Panc1 (cell line): Measurements from ENCODE around the gene SIRPB1. TPM values are rescaled to one million over a fixed set of nuclear protein-coding genes. Genes with fewer than 3 reads are reported as not detected.

Experiments used
- ATAC-seq: fragments of 200-7000 bp; cut with Tn5 transposase; 2 replicates; pipeline ENCODE4 v1.9.1; 2020; ENCODE audit warnings: mild to moderate bottlenecking, moderate library complexity
- BruUV-seq: library from RNA; stranded (reverse); fragments of 400-500 nt; replicated peaks from 2 replicates; lab custom pipeline; 2021; lab: Mats Ljungman, UMichigan
- CTCF ChIA-PET: fragments of 300-600 bp; sonication (Branson Sonifier 250); formaldehyde crosslinking; loops from one replicate; lab custom pipeline; 2022; ENCODE audit warnings: antibody characterized with exemption; lab: Charles Lee
- POLR2A ChIA-PET: fragments of 300-600 bp; sonication (Branson Sonifier 250); formaldehyde crosslinking; loops from one replicate; lab custom pipeline; 2022; ENCODE audit warnings: antibody characterized with exemption; lab: Charles Lee
- DNase-seq: peaks from one replicate; pipeline ENCODE4 v3.0.0-alpha.2; 2010; ENCODE audit warnings: low read depth, low spot score
- H3K27ac ChIP-seq: 2 replicates; pipeline ENCODE4 v1.5.1; 2011; ENCODE audit warnings: mild to moderate bottlenecking, low read length, inconsistent platforms
- H3K27me3 ChIP-seq: fragments of 200-500 bp; sonication (Bioruptor generic); 2 replicates; pipeline ENCODE4 v1.6.0; 2014; ENCODE audit warnings: low read length, inconsistent platforms; ENCODE audit not compliant: control insufficient read depth, insufficient read depth
- H3K36me3 ChIP-seq: fragments of 200-500 bp; sonication (Bioruptor generic); 2 replicates; pipeline ENCODE4 v1.5.1; 2014; ENCODE audit warnings: inconsistent platforms, mild to moderate bottlenecking, low read length, moderate library complexity; ENCODE audit not compliant: control insufficient read depth, insufficient read depth
- H3K4me1 ChIP-seq: 2 replicates; pipeline ENCODE4 v1.5.1; 2011; ENCODE audit warnings: inconsistent platforms, mild to moderate bottlenecking, low read length, moderate library complexity; ENCODE audit not compliant: control insufficient read depth, insufficient read depth
- H3K4me3 ChIP-seq, 2 experiments: 2 replicates each; pipeline ENCODE4 v1.5.1; 2011 to 2012; ENCODE audit warnings: low read depth in 2 of 2, low read length in 2 of 2, mild to moderate bottlenecking in 2 of 2, inconsistent platforms in 1 of 2, moderate library complexity in 1 of 2
- H3K9me3 ChIP-seq: fragments of 200-500 bp; sonication (Bioruptor generic); 2 replicates; pipeline ENCODE4 v1.5.1; 2014; ENCODE audit warnings: low read depth, mild to moderate bottlenecking, inconsistent platforms, low read length, moderate library complexity; ENCODE audit not compliant: control insufficient read depth, insufficient read depth
- CTCF ChIP-seq: fragments of 450-650 bp; IDR thresholded peaks from 2 replicates; pipeline ENCODE4 v1.5.1; 2017; ENCODE audit warnings: mild to moderate bottlenecking
- POLR2AphosphoS5 ChIP-seq: IDR thresholded peaks from 2 replicates; pipeline ENCODE4 v1.6.1; 2012; ENCODE audit warnings: mild to moderate bottlenecking, low read depth, low read length, moderate library complexity
- REST ChIP-seq, 2 experiments: IDR thresholded peaks; 2 replicates each; pipeline ENCODE4 v1.6.1; 2011 to 2012; ENCODE audit warnings: low read depth in 2 of 2, control low read depth in 1 of 2, low read length in 1 of 2, mild to moderate bottlenecking in 1 of 2, moderate library complexity in 1 of 2; ENCODE audit not compliant: insufficient read depth in 1 of 2
- SIN3A ChIP-seq: IDR thresholded peaks from 2 replicates; pipeline ENCODE4 v1.6.1; 2012; ENCODE audit warnings: low read depth, mild to moderate bottlenecking, low read length, moderate library complexity, borderline replicate concordance; ENCODE audit not compliant: insufficient read depth
- TCF7L2 ChIP-seq: IDR thresholded peaks from 2 replicates; pipeline ENCODE4 v1.6.1; 2011; ENCODE audit warnings: mild to moderate bottlenecking, low read depth, low read length, inconsistent platforms
- in situ Hi-C: cut with HindIII; loops from 2 replicates; pipeline ENCODE4 v1.10.0; 2016; ENCODE audit warnings: low sequenced_read_pairs, low pct_unique_long_range_greater_than_20kb
- intact Hi-C: fragments of 100-400 bp; cut with micrococcal nuclease; formaldehyde crosslinking; loops from one replicate; pipeline ENCODE4 v1.10.0; 2022; ENCODE audit not compliant: unreplicated experiment
- total RNA-seq: library from RNA; stranded (reverse); gene quantifications from one replicate; pipeline ENCODE4 v1.2.1, GENCODE V29; 2021; ENCODE audit not compliant: unreplicated experiment

The SIRPB1 gene
- total RNA-seq, 1 experiment from 2014 or later: 0.72 TPM

- no peaks in the 10 kb centered on the region for H3K27me3 ChIP-seq
- H3K4me1 ChIP-seq: no peaks in the 10 kb centered on the region; the same call in 1 of the 2 replicates
- TF ChIP-seq CTCF (no peak), POLR2AphosphoS5 (no peak), SIN3A (no peak)
- ATAC-seq: no peak; the same call in 1 of the 2 replicates
- no TSS peak for BruUV-seq
- H3K9me3 ChIP-seq: no peaks in the 10 kb centered on the region
- intact Hi-C loops: no loop called here
- CTCF ChIA-PET: interaction anchor here (0.8 kb wide), 1 partner anchor 62 kb away, joined by 5 read pairs; no protein-coding TSS in a partner anchor
- H3K27ac ChIP-seq: no peak overlapping the region
- DNase-seq: no peak
- H3K36me3 ChIP-seq: no peaks in the 10 kb centered on the region
- in situ Hi-C loops: no loop called here
- no peak overlapping the region for H3K4me3 ChIP-seq
- POLR2A ChIA-PET: no interaction called here
Measured at GRCh38 chr20:1635291-1635979, 15.6 kb upstream of the SIRPB1 start.

GRCh38 chr20:1633535-1633934 lies 13.7 kb upstream of the SIRPB1 start:
- no peak for ATAC-seq
- in situ Hi-C loops: no loop called here
- no TSS peak for BruUV-seq

More at GRCh38 chr20:1633535-1633934, 13.7 kb upstream of the SIRPB1 start:
- CTCF ChIA-PET: no interaction called here
- DNase-seq: no peak
- no peaks in the 10 kb centered on the region for H3K27me3 ChIP-seq
- POLR2A ChIA-PET: no interaction called here
- no peaks in the 10 kb centered on the region for H3K9me3 ChIP-seq
- H3K36me3 ChIP-seq: no peaks in the 10 kb centered on the region
- intact Hi-C loops: no loop called here
- no peaks in the 10 kb centered on the region; the same call in 1 of the 2 replicates for H3K4me1 ChIP-seq
- H3K4me3 ChIP-seq: no peak overlapping the region
- TF ChIP-seq TCF7L2: no peak
- no peak for TF ChIP-seq POLR2AphosphoS5
- TF ChIP-seq CTCF: no peak
- TF ChIP-seq SIN3A: no peak
- no peak for TF ChIP-seq REST (IDR thresholded peaks at IDR 0.05; ENCODE audit: insufficient read depth in 1 of 2, low read depth in 2 of 2, low read length in 1 of 2)
- no peak overlapping the region for H3K27ac ChIP-seq
